Left cardiac atrium (tissue), 4 donors: ENCODE measurements around the gene GMEB2. TPM values are rescaled to one million over a fixed set of nuclear protein-coding genes. Genes with fewer than 3 reads are reported as not detected.
"Not testable (repeated sequence)": the region's sequence is repeated elsewhere in the genome, so short reads cannot be mapped to it uniquely, and the experiment has no call there.

Source experiments
- ATAC-seq, 2 donors: fragments of 200-7000 bp; cut with Tn5 transposase; one replicate each; pipeline ENCODE4 v1.9.1; 2020; ENCODE audit warnings: mild to moderate bottlenecking in 2 of 2, moderate library complexity in 2 of 2
- DNase-seq: peaks from one replicate; pipeline ENCODE4 v3.0.0-alpha.2; 2020
- intact Hi-C, 2 donors: fragments of 100-400 bp; cut with DNase I; formaldehyde crosslinking; loops; one replicate each; pipeline versions ENCODE4 v1.14.1 to v1.15.1; 2022 to 2023
- total RNA-seq, 2 donors: library from RNA; stranded (reverse); fragmentation: NEBNext Ultra II Directional; extraction: Animal tissue kit (Norgen Biotek cat#: 25700); gene quantifications; one replicate each; pipeline ENCODE4 v1.2.1, GENCODE V29; 2021
- donor health status: DM: no; HTN: yes; CAD: no.
- donor health status: DM: no; HTN: yes; CAD: no; lungs with severe emphysema.
- donor health status: DM: yes; HTN: yes; CAD: no.
- donor health status: Dilated cardiomyopathy.

Gene GMEB2
- total RNA-seq, 2 donors from 2014 or later, result 5.7 to 7.9 TPM

DNA sequence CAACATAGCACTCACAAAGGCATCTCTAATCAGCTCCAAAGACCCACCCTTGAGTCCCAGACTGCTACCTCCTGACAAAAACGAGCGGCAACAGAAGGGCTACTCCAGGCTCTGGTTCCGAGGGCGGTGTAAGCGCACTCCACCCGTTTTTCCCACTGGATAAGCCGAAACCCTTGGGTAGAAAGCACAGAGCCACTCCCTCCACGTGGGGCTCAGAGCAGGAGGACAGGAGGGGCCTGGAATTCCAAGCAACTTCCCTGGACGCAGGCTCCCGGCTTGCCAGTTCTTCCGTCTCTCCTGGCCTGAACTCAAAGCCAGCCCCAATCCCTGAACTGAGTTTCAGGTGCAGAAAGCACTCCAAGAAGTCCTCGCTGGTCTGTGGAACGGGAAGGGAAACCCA is 7.4 kb downstream of the GMEB2 start:
- intact Hi-C loops, result no loop called here
- DNase-seq (no peak), ATAC-seq (no peak)

GRCh38 chr20:63619086-63619485 is 7.8 kb downstream of the GMEB2 start:
- DNase-seq (no peak), ATAC-seq (no peak)
- intact Hi-C loops, result no loop called here

- no peak for DNase-seq
- intact Hi-C loops, result no loop called here
- ATAC-seq, result no peak
These were observed 8.5 kb downstream of the GMEB2 start for GRCh38 chr20:63618291-63618980.

DNA sequence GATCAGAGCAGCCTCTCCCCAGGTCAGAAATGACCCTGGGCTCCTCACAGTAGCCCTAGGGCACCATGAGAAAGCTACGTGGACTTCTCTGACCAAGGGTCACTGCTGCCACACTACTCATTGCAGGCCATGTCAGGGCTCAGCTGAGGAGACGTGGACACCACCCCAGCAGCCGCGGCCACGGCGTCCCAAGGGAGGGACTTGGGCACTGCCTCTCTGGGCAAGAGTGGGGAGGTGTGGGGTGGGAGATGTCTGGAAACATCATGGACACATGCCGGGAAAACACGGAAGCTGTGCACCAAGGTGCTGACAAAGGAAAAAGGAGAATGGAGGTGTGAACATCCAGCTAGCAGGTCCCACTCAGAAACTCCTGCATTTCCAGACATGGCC is 9.0 kb downstream of the GMEB2 start:
- ATAC-seq, result no peak
- intact Hi-C loops, result no loop called here
- no peak for DNase-seq

- intact Hi-C loops, result no loop called here
- no peak for DNase-seq
- ATAC-seq, result no peak
These were observed 9.6 kb downstream of the GMEB2 start for GRCh38 chr20:63617092-63617875.

DNA sequence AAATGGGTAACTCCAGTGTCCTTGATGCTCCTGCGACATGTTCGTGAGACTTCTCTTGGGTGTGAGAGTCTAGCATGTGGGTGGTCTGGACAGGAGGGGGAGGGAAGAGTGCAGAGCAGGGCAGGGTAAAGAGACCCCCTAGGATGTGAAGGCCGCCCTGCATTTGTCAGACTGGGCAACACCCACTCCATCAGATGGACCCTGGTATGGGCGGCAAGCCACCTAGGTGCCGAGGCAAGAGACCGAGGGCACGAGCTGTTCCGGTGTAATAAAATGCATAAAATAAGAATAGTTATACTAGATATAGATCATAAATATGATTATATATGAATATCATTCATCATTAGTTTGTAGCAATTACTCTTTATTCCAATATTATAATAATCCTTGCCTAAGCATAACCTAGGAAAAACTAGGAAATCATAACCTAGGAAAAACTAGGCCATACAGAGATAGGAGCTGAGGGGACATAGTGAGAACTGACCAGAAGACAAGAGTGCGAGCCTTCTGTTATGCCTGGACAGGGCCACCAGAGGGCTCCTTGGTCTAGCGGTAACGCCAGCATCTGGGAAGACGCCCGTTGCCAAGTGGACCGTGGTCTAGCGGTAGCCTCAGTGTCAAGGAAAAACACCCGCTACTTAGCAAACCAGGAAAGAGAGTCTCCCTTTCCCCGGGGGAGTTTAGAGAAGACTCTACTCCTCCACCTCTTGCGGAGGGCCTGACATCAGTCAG is 12.9 kb downstream of the GMEB2 start:
- intact Hi-C loops, result loop anchor here in 1 of 2 donors (5.0 kb wide), 1 partner anchor 77 kb away; the partner anchor contains the start of gene PTK6
- DNase-seq, ATAC-seq: not testable (repeated sequence)

GRCh38 chr20:63612276-63612931 is 14.5 kb downstream of the GMEB2 start:
- DNase-seq, result no peak
- ATAC-seq, result peak in 1 of 2 donors; percentile 15
- intact Hi-C loops, result loop anchor here in 1 of 2 donors (5.0 kb wide), 1 partner anchor 75 kb away; the partner anchor contains the start of gene PTK6

DNA sequence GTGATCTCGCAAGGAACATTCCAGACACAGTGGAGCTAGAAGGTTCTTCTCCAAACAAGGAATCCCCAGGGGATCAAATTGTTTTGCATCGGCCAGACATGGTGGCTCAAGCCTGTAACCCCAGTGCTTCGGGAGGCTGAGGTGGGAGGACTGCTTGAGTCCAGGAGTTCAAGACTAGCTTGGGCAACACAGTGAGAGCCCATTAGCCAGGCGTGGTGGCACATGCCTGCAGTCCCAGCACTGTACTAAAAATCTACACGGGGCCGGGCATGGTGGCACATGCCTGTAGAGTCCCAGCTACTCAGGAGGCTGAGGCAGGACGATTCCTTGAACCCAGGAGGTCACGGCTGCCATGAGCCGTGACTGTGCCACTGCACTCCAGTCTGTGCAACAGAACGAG is 15.3 kb downstream of the GMEB2 start:
- intact Hi-C loops, result loop anchor here in 1 of 2 donors (5.0 kb wide), 1 partner anchor 74 kb away; the partner anchor contains the start of gene PTK6

GRCh38 chr20:63610581-63611435 is 16.1 kb downstream of the GMEB2 start:
- ATAC-seq (no peak), DNase-seq (no peak)
- intact Hi-C loops, result loop anchor here in 1 of 2 donors (5.0 kb wide), 1 partner anchor 74 kb away; the partner anchor contains the start of gene PTK6

More for the DNA sequence above, 15.3 kb downstream of the GMEB2 start:
- ATAC-seq, result no peak
- no peak for DNase-seq

DNA sequence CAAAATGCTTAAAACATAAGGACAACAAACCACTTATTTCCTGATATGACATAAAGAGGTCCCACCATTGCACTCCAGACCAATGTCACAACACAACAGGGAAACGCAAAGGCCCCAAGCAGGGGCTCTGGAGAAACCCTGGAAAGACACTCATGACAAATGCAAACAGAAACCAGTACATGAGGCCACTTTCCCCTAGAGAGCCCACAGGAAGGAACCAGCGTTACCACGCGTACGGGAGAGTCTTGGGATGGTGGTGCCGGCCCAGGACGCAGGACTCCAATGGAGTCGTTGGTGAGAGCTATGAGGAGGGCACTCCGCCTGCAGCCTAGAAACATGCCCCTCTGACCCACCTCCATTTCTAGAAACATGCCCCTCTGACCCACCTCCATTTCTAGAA is 20.2 kb downstream of the GMEB2 start:
- ATAC-seq (no peak), DNase-seq (no peak)
- intact Hi-C loops, result no loop called here

DNA sequence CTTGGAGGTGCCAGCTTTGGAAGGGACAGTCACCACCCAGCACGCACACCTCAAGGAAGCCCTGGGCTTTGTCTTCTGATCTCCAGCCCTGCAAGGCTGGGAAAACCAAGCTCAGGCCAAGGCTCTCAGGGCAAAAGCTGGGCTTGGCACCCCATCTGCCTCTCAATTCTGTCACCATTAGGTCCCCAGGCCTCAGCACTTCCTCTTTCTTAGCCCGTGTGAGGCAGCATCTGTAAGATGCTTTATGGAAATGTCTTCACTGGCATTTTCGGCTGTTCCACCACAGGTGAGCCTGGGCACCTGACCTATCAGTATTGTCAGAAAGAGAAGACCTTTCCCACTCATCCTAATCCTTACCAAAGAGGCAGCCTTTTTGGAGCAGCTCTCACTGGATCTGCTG is 24.6 kb downstream of the GMEB2 start:
- ATAC-seq, result no peak
- DNase-seq, result no peak

GRCh38 chr20:63601679-63602078 is 25.2 kb downstream of the GMEB2 start:
- intact Hi-C loops, DNase-seq, ATAC-seq: not testable (repeated sequence)

More for the DNA sequence above, 24.6 kb downstream of the GMEB2 start:
- intact Hi-C loops, result no loop called here

- DNase-seq (no peak), ATAC-seq (no peak)
- intact Hi-C loops, result loop anchor here in 1 of 2 donors (10.0 kb wide), 1 partner anchor 55 kb away; the partner anchor contains the start of gene SRMS
These were observed 27.4 kb downstream of the GMEB2 start for GRCh38 chr20:63599396-63600050.

- ATAC-seq, result no peak
- DNase-seq, result no peak
- intact Hi-C loops, result loop anchor here in 1 of 2 donors (10.0 kb wide), 1 partner anchor 54 kb away; the partner anchor contains the start of gene SRMS
These were observed 28.2 kb downstream of the GMEB2 start for GRCh38 chr20:63598479-63599395.

DNA sequence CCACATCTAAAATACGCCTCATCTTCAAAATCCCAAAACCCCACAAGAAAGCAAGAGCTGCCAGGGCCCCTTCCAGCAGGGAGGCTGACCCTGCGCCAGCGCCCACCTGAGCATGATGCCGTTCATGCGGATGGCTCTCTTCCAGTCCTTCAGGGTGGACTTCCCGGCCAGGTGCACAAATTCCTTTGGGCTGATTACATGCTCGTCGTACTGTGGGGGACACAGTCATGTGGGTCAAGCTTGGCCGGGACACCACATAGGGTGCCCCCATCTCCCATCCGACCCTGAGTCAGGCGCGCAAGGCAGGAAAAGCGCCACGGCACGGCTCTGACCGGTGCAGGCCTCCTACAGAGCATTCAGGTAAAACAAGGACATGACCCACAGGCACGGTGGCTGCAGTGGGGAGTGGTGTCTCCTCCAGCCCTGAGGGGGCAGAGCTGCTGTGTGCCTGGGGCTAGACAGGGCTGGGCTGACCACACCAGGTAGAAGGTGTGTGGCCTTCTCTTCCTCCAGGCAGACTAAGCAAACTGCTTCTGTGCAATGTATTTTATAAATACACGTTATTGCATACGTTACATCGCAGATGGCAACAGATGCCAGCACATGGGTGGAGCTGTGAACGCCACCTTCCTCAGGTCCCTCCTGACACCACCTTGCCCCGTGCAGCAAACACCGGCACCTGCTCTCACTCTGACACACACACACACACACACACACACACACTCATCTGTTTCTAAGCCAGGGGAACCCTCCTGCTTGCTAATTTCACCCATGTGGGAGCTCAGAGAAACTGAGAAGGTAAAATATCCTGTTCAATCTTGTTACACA is 29.0 kb downstream of the GMEB2 start:
- DNase-seq, result no peak
- no peak for ATAC-seq

More for the DNA sequence above, 29.0 kb downstream of the GMEB2 start:
- intact Hi-C loops, result loop anchor here in 1 of 2 donors (10.0 kb wide), 1 partner anchor 53 kb away; the partner anchor contains the start of gene SRMS
